ENCODE data around the gene PIK3R4. TPM values are rescaled to one million over a fixed set of nuclear protein-coding genes. Genes with fewer than 3 reads are reported as not detected.

The PIK3R4 gene
- polyA plus RNA-seq, 1 donor (not counting 4 experiments of a cell fraction or from before 2014, with no cell fraction given): 49.2 TPM

DNA sequence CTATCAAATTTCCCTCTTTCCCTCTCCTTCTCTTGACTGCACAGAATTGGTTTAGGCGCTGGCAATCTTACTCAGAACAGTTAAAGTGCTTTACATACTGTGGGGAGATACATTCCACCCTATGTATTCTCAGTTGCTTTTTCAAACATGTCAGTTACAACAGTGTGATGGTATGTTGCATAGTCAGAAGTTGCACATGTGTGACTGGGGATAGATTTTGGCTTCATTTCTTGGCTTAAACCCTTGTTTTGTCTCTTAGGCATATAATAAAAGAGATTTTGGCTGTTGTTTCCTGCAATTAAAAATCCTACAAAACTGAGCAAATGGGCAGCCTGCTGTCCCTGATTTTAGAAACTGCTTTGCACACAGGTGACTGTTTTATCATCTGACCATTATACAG lies 86.7 kb downstream of the PIK3R4 start:
- H3K4me3 ChIP-seq (ENCODE audit: control insufficient read depth in 2 of 3, extremely low read depth in 1 of 3, insufficient read depth in 2 of 3, low read depth in 1 of 3, low read length in 3 of 3): no peak overlapping the region
- H3K9ac ChIP-seq (ENCODE audit: control insufficient read depth, extremely low read depth, insufficient read depth, low read length): no peak overlapping the region
- dilution Hi-C loops (cut with MboI; ENCODE audit: extremely low pct_ligation_motif_present, low sequenced_read_pairs): no loop called here
- TF ChIP-seq EZH2 (IDR thresholded peaks at IDR 0.05; ENCODE audit: low read length): no peak
- TF ChIP-seq, protein P1, sequence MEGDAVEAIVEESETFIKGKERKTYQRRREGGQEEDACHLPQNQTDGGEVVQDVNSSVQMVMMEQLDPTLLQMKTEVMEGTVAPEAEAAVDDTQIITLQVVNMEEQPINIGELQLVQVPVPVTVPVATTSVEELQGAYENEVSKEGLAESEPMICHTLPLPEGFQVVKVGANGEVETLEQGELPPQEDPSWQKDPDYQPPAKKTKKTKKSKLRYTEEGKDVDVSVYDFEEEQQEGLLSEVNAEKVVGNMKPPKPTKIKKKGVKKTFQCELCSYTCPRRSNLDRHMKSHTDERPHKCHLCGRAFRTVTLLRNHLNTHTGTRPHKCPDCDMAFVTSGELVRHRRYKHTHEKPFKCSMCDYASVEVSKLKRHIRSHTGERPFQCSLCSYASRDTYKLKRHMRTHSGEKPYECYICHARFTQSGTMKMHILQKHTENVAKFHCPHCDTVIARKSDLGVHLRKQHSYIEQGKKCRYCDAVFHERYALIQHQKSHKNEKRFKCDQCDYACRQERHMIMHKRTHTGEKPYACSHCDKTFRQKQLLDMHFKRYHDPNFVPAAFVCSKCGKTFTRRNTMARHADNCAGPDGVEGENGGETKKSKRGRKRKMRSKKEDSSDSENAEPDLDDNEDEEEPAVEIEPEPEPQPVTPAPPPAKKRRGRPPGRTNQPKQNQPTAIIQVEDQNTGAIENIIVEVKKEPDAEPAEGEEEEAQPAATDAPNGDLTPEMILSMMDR (optimal IDR thresholded peaks at IDR 0.05 in 1 of 3, IDR thresholded peaks at IDR 0.05 in 1 of 3, conservative IDR thresholded peaks at IDR 0.05 in 1 of 3; ENCODE audit: extremely low read depth in 1 of 3, insufficient read depth in 2 of 3, low read length in 3 of 3): no peak
- no peak for DNase-seq (ENCODE audit: low read depth, low spot score)
- no peak overlapping the region for H2AFZ ChIP-seq (ENCODE audit: control insufficient read depth, low read length)
- no peaks in the 10 kb centered on the region for H3K36me3 ChIP-seq (ENCODE audit: control insufficient read depth in 2 of 2, extremely low read depth in 1 of 2, insufficient read depth in 2 of 2, low read length in 2 of 2)
- no peaks in the 10 kb centered on the region for H3K9me1 ChIP-seq (ENCODE audit: control insufficient read depth, extremely low read depth, insufficient read depth, low read length)
- H3K79me2 ChIP-seq (ENCODE audit: control insufficient read depth, insufficient read depth, low read length): no peaks in the 10 kb centered on the region
- no peak overlapping the region for H3K4me2 ChIP-seq (ENCODE audit: control insufficient read depth, extremely low read depth, insufficient read depth, low read depth, low read length)
- FAIRE-seq: no peak
- H3K4me1 ChIP-seq (ENCODE audit: control insufficient read depth, extremely low read depth, insufficient read depth, low read length): no peaks in the 10 kb centered on the region
- H4K20me1 ChIP-seq (ENCODE audit: control insufficient read depth, extremely low read depth, insufficient read depth, low read length): no peaks in the 10 kb centered on the region
- H3K27me3 ChIP-seq (ENCODE audit: control insufficient read depth, extremely low read depth, insufficient read depth, low read length): no peaks in the 10 kb centered on the region
- H3K9me3 ChIP-seq (ENCODE audit: control insufficient read depth, low read depth, low read length): no peaks in the 10 kb centered on the region
- no peak overlapping the region for H3K27ac ChIP-seq (ENCODE audit: control insufficient read depth, insufficient read depth, low read length)

DNA sequence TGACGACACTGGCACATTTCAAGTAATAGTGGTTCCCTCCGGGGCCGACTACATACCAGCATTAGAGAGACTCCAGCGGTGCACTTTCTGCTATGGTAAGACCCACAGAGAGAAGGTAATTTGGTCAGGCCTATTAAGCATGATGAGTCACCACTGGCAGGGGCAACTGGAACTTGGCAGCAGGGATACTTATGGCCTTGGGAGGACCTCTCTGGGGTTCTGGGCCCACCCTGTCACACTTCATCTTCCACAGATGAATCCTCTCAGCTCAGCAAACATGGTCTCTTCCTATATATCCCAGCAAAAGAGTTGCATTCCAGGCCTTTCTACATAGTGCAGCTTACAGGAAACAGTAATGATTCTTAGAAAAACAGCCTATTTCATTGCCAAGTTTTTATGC lies 88.0 kb downstream of the PIK3R4 start:
- Histone ChIP-seq H3K4me2 (ENCODE audit: control insufficient read depth, extremely low read depth, insufficient read depth, low read depth, low read length) (no peak overlapping the region), H3K27ac (ENCODE audit: control insufficient read depth, insufficient read depth, low read length) (no peak overlapping the region), H3K4me1 (ENCODE audit: control insufficient read depth, extremely low read depth, insufficient read depth, low read length) (no peaks in the 10 kb centered on the region), H3K9ac (ENCODE audit: control insufficient read depth, extremely low read depth, insufficient read depth, low read length) (no peak overlapping the region), H2AFZ (ENCODE audit: control insufficient read depth, low read length) (no peak overlapping the region), H3K4me3 (ENCODE audit: control insufficient read depth in 2 of 3, extremely low read depth in 1 of 3, insufficient read depth in 2 of 3, low read depth in 1 of 3, low read length in 3 of 3) (no peak overlapping the region), H3K79me2 (ENCODE audit: control insufficient read depth, insufficient read depth, low read length) (no peaks in the 10 kb centered on the region), H3K36me3 (ENCODE audit: control insufficient read depth in 2 of 2, extremely low read depth in 1 of 2, insufficient read depth in 2 of 2, low read length in 2 of 2) (no peaks in the 10 kb centered on the region), H3K9me3 (ENCODE audit: control insufficient read depth, low read depth, low read length) (no peaks in the 10 kb centered on the region), H3K27me3 (ENCODE audit: control insufficient read depth, extremely low read depth, insufficient read depth, low read length) (no peaks in the 10 kb centered on the region), H4K20me1 (ENCODE audit: control insufficient read depth, extremely low read depth, insufficient read depth, low read length) (no peaks in the 10 kb centered on the region), H3K9me1 (ENCODE audit: control insufficient read depth, extremely low read depth, insufficient read depth, low read length) (no peaks in the 10 kb centered on the region)
- FAIRE-seq: no peak
- DNase-seq (ENCODE audit: low read depth, low spot score): no peak
- dilution Hi-C loops (cut with MboI; ENCODE audit: extremely low pct_ligation_motif_present, low sequenced_read_pairs): no loop called here
- no peak for TF ChIP-seq EZH2 (IDR thresholded peaks at IDR 0.05; ENCODE audit: low read length)
- TF ChIP-seq, protein P1 (optimal IDR thresholded peaks at IDR 0.05 in 1 of 3, IDR thresholded peaks at IDR 0.05 in 1 of 3, conservative IDR thresholded peaks at IDR 0.05 in 1 of 3; ENCODE audit: extremely low read depth in 1 of 3, insufficient read depth in 2 of 3, low read length in 3 of 3): no peak
